ENCODE data around the gene FGFR3. TPM values are rescaled to one million over a fixed set of nuclear protein-coding genes. Genes with fewer than 3 reads are reported as not detected.
A peak's percentile ranks its signal among the peaks of the same experiment; 100 is the strongest.

The FGFR3 gene
- total and polyA plus RNA-seq, 2 experiments from 2014 or later: 0.10 to 0.97 TPM

DNA sequence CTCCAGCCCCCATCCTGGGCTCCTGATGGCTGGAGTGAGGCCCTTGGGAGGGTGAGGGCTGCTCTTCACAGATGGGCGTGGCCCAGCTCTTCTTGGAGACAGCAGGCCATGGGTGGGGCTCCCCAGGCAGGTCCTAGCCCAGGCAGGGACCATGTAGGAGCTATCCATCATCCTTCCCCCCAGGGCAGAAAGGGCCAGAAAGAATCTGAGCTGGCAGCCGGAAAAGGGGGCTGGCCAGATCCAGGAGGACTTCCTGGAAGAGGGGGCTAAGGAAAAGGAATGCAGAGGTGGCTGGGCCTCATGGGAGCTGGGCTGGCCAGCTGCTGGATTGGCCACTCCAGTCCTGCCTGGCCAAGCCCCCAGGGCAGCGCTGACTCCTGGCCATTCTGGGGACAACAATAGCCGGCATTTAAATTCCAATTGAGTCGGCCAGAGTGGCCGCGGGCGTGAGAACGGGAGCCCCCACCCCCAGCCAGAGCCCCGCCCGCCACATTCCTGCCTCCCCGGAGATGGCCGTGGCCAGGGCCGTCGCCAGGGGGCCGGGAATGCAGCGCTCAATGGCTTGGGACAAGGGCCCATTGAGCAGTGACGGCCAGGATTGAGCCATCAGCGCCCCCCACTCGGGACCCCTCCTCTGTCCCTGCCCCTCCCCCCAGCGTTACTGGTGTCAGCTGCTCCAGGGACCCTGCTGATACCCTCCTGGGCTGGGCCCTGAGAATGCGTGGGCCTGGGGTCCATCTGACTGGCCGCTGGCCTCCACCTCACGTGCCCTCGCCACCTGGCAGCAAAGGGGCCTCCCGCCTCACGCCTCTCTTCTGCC is 15.1 kb upstream of the FGFR3 start:
- Histone ChIP-seq H2AFZ (no peak overlapping the region), H3K4me2 (ENCODE audit: unreplicated experiment) (no peak overlapping the region)
- WGBS, 2 experiments (ENCODE audit: low coverage in 1 of 2, low lambda C conversion rate in 2 of 2, missing lambda C conversion rate in 2 of 2): 38 to 65% methylated on average over 9 to 26 of the region's 27 CpGs

DNA sequence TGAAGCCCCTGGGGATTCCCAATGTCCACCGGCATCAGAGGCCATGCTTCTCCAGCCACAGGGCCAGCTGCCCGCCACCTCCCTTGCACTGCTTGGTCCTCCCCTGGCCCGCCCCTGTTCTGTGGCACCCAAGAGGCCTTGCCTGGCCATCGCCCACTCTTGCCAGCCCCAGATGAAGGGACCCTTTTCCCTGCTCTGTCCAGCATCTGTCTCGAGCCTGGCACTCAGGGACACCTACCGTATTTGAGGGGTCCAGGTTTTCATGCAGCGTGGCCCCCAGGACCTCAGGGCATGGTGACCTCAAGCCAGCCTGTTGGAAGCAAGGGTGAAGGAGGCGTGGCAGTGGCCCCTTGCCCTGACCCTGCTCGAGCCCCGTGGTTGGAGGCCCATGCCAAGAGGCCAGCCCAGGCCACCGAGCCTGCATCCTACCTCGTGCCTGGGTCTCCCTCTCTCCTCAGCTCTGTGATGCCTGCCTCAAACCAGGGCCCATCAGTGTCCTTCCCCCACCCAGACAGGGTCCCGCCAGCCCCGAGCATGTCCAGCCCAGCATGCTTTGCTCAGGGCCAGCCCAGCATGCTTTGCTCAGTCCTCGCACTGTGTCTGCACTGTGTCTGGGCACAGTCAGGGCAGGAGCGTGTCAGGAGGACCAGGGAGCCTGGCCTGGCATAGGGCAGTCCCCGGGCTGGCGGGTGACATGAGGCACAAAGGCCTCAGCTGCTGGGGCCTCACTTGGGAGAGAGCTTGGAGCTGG is 14.3 kb upstream of the FGFR3 start:
- H3K4me2 ChIP-seq (ENCODE audit: unreplicated experiment): no peak overlapping the region
- TF ChIP-seq EZH2 (IDR thresholded peaks at IDR 0.05; ENCODE audit: insufficient read depth, poor library complexity, severe bottlenecking) (no peak), EZH2phosphoT487 (IDR thresholded peaks at IDR 0.05; ENCODE audit: insufficient read depth, low read depth) (no peak)
- no peaks in the 10 kb centered on the region for H3K4me1 ChIP-seq (ENCODE audit: insufficient read depth)
- WGBS, 2 experiments (ENCODE audit: low coverage in 1 of 2, low lambda C conversion rate in 2 of 2, missing lambda C conversion rate in 2 of 2): 67 to 77% methylated on average over 16 to 18 of the region's 18 CpGs
- no peak for DNase-seq
- no peak overlapping the region for H3K9ac ChIP-seq
- no peaks in the 10 kb centered on the region for H3K9me2 ChIP-seq (ENCODE audit: insufficient read depth)
- H3K79me2 ChIP-seq (ENCODE audit: insufficient read depth): no peaks in the 10 kb centered on the region
- H3K36me3 ChIP-seq (ENCODE audit: low read depth): no peaks in the 10 kb centered on the region
- in situ Hi-C loops (cut with MboI): no loop called here
- no peaks in the 10 kb centered on the region for H3K27me3 ChIP-seq (replicated peaks; ENCODE audit: insufficient read depth)
- H3K9me3 ChIP-seq (ENCODE audit: low read depth): no peaks in the 10 kb centered on the region
- no peak overlapping the region for H3K27ac ChIP-seq
- H3F3A ChIP-seq (ENCODE audit: insufficient read depth): no peaks in the 10 kb centered on the region
- H2AFZ ChIP-seq: no peak overlapping the region
- no peaks in the 10 kb centered on the region for H4K20me1 ChIP-seq (ENCODE audit: insufficient read depth)
- no peak overlapping the region for H3K4me3 ChIP-seq

More for the DNA sequence above, 15.1 kb upstream of the FGFR3 start:
- in situ Hi-C loops (cut with MboI): no loop called here
- Histone ChIP-seq H3K9ac (no peak overlapping the region), H3K4me1 (ENCODE audit: insufficient read depth) (no peaks in the 10 kb centered on the region), H3K9me2 (ENCODE audit: insufficient read depth) (no peaks in the 10 kb centered on the region), H3K4me3 (no peak overlapping the region), H4K20me1 (ENCODE audit: insufficient read depth) (no peaks in the 10 kb centered on the region), H3K27ac (no peak overlapping the region), H3K36me3 (ENCODE audit: low read depth) (no peaks in the 10 kb centered on the region), H3K27me3 (replicated peaks; ENCODE audit: insufficient read depth) (no peaks in the 10 kb centered on the region), H3K79me2 (ENCODE audit: insufficient read depth) (no peaks in the 10 kb centered on the region), H3K9me3 (ENCODE audit: low read depth) (no peaks in the 10 kb centered on the region), H3F3A (ENCODE audit: insufficient read depth) (no peaks in the 10 kb centered on the region)
- DNase-seq: peak; percentile 35
- TF ChIP-seq EZH2phosphoT487 (IDR thresholded peaks at IDR 0.05; ENCODE audit: insufficient read depth, low read depth) (no peak), EZH2 (IDR thresholded peaks at IDR 0.05; ENCODE audit: insufficient read depth, poor library complexity, severe bottlenecking) (no peak)

DNA sequence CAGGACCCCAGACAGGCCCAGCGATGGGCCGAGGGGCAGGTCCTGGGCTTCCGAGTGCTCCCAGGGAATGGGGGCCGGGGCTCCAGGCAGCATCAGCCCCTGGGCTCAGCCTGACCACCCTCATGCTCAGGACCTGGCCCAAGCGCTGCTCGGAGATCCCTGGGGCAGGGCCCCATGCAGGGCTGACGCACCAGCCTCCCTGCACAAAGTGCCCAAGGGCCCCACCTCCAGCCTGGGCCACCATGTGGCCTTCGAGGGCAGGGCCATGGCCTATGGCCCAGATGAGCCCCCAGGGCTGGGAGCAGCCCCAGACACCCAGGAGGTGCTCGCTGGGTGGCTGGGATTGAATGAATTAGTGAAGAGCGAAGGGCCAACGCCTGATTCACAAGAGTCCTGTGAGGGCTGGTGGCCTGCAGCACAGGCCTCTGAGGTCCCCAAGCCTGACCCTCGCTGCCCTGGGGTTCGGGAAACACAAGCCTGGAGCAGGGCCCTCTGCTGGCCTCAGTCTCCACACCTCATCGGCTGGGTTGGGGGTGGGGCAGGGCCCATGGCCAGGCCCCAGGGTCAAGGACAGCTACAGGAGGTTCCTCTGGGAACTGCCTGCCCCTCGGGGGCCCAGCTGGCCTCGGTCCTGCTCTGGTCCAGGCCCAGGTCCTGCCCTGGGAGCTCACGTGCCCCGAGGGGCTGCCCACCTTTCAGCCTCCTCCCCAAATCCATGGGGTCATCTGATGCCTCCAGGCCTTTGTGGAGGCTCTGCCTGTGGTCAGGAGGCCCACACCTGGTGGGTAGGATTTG is 13.3 kb upstream of the FGFR3 start:
- Histone ChIP-seq H3K79me2 (ENCODE audit: insufficient read depth) (no peaks in the 10 kb centered on the region), H4K20me1 (ENCODE audit: insufficient read depth) (no peaks in the 10 kb centered on the region), H3K9ac (no peak overlapping the region), H3K36me3 (ENCODE audit: low read depth) (no peaks in the 10 kb centered on the region), H3K4me3 (no peak overlapping the region), H3K9me3 (ENCODE audit: low read depth) (no peaks in the 10 kb centered on the region), H3K27ac (no peak overlapping the region), H3K4me1 (ENCODE audit: insufficient read depth) (no peaks in the 10 kb centered on the region), H3K4me2 (ENCODE audit: unreplicated experiment) (no peak overlapping the region), H3F3A (ENCODE audit: insufficient read depth) (no peaks in the 10 kb centered on the region), H3K9me2 (ENCODE audit: insufficient read depth) (no peaks in the 10 kb centered on the region), H2AFZ (no peak overlapping the region), H3K27me3 (replicated peaks; ENCODE audit: insufficient read depth) (no peaks in the 10 kb centered on the region)
- in situ Hi-C loops (cut with MboI): no loop called here
- 75 to 84% methylated on average over 17 of the region's 18 CpGs for WGBS, 2 experiments (ENCODE audit: low coverage in 1 of 2, low lambda C conversion rate in 2 of 2, missing lambda C conversion rate in 2 of 2)
- TF ChIP-seq EZH2 (IDR thresholded peaks at IDR 0.05; ENCODE audit: insufficient read depth, poor library complexity, severe bottlenecking): no peak
- DNase-seq: no peak

DNA sequence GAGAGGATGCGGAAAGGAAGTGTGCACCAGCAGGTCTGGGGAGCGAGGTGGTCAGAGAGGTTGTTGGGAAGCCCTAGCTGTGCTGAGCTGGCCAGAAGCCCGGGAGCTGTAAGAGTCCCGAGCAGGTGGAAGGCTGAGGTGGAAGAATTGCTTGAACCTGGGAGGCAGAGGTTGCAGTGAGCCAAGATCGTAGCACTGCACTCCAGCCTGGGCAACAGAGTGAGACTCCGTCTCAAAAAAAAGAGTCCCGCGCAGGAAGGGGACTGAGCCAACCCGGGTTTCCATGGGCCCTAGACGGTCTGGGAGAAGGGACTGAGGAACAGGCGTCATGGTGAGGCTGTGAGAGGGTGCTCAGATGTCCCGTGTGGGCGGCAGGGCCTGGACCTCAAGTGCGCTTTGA is 12.7 kb upstream of the FGFR3 start:
- H3K9me3 ChIP-seq (ENCODE audit: low read depth): no peaks in the 10 kb centered on the region
- H3K4me2 ChIP-seq (ENCODE audit: unreplicated experiment): no peak overlapping the region
- H3K9ac ChIP-seq: no peak overlapping the region
- H3K4me3 ChIP-seq: no peak overlapping the region
- no peaks in the 10 kb centered on the region for H3F3A ChIP-seq (ENCODE audit: insufficient read depth)
- H4K20me1 ChIP-seq (ENCODE audit: insufficient read depth): no peaks in the 10 kb centered on the region
- no peaks in the 10 kb centered on the region for H3K4me1 ChIP-seq (ENCODE audit: insufficient read depth)
- in situ Hi-C loops (cut with MboI): no loop called here
- WGBS, 2 experiments (ENCODE audit: low coverage in 1 of 2, low lambda C conversion rate in 2 of 2, missing lambda C conversion rate in 2 of 2): 76 to 77% methylated on average over 14 of the region's 14 CpGs
- H3K27ac ChIP-seq: no peak overlapping the region
- no peaks in the 10 kb centered on the region for H3K27me3 ChIP-seq (replicated peaks; ENCODE audit: insufficient read depth)
- no peaks in the 10 kb centered on the region for H3K36me3 ChIP-seq (ENCODE audit: low read depth)
- no peaks in the 10 kb centered on the region for H3K9me2 ChIP-seq (ENCODE audit: insufficient read depth)
- no peaks in the 10 kb centered on the region for H3K79me2 ChIP-seq (ENCODE audit: insufficient read depth)
- TF ChIP-seq EZH2phosphoT487 (IDR thresholded peaks at IDR 0.05; ENCODE audit: insufficient read depth, low read depth) (no peak), EZH2 (IDR thresholded peaks at IDR 0.05; ENCODE audit: insufficient read depth, poor library complexity, severe bottlenecking) (no peak)
- no peak for DNase-seq
- H2AFZ ChIP-seq: no peak overlapping the region
